ENCODE measurements around the gene POSTN. TPM values are rescaled to one million over a fixed set of nuclear protein-coding genes. Genes with fewer than 3 reads are reported as not detected.

The POSTN gene, protein sequence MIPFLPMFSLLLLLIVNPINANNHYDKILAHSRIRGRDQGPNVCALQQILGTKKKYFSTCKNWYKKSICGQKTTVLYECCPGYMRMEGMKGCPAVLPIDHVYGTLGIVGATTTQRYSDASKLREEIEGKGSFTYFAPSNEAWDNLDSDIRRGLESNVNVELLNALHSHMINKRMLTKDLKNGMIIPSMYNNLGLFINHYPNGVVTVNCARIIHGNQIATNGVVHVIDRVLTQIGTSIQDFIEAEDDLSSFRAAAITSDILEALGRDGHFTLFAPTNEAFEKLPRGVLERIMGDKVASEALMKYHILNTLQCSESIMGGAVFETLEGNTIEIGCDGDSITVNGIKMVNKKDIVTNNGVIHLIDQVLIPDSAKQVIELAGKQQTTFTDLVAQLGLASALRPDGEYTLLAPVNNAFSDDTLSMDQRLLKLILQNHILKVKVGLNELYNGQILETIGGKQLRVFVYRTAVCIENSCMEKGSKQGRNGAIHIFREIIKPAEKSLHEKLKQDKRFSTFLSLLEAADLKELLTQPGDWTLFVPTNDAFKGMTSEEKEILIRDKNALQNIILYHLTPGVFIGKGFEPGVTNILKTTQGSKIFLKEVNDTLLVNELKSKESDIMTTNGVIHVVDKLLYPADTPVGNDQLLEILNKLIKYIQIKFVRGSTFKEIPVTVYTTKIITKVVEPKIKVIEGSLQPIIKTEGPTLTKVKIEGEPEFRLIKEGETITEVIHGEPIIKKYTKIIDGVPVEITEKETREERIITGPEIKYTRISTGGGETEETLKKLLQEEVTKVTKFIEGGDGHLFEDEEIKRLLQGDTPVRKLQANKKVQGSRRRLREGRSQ
- total RNA-seq, result 2.3 and 26.5 TPM in 2 replicates

DNA sequence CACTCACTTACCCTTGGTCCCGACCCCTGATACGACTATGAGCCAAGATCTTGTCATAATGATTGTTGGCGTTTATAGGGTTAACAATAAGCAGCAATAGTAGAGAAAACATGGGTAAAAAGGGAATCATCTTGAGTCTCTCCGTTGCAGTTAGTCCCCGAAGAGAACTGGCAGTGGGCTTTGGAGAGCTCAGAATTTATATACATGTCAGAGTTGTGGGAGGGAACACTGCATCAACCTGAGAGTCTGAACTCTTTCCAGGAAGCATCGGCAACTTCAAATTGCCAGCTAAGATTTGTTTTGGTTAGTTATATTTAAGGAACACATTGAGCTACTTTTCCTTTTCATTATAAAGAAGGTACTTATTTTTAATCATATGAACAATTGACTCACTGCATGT, at the start of gene POSTN:
Gene POSTN, minus strand, starts transcription at position 172 of the 400 bp plus-strand sequence. Its CDS starts 42 bp downstream, at position 130.
- no peak for DNase-seq (ENCODE audit: extremely low read depth, low read depth, low spot score)

DNA sequence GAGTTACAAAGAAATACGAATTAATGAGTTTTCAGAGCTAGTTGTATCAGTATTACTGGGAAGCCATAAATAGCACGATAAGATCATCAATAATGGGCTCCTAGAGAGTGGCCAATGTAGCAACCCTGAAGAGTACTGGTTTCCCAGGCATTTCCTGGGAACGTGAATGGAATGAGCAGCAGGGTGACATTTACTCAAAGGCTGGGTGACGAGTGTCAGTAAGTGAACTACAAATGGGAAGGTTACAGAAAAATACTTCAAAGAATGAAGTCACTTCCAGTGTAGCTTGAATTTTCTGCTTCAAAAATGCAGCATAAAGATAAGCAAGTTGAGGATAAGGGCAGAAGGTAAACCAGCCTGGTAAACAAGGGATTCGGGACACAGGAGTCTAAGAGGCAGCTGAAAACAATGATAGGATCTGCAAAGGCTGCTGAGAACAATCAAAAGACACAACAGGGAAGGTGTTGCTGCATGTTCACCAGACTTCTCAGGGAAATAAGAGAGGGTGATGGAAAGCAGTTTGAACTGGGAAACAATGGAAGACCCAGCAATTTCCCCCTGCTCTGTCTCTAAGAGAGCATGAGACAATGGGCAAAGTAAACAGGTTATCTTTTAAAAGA, 48.6 kb upstream of the POSTN start:
- DNase-seq (ENCODE audit: extremely low read depth, low read depth, low spot score), result no peak

DNA sequence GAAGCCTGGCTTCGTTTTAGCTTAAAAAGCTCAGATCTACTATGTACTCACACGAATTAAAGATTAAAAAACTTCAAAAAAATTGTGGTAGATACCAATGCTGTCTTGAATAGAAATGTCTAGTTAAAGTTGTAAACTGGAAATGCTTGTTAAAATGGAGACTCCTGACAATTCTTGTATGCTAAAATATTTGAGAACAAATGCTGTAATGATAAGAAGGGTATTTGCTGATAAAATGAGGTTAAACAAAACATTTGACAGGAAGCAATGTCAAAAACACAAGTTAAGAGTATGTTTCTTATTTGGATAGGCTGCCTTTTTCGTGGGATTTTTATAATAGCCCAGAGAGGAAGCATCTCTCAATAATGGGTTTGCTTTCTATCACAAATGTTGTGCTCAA, 48.0 kb upstream of the POSTN start:
- DNase-seq (ENCODE audit: extremely low read depth, low read depth, low spot score), result no peak

DNA sequence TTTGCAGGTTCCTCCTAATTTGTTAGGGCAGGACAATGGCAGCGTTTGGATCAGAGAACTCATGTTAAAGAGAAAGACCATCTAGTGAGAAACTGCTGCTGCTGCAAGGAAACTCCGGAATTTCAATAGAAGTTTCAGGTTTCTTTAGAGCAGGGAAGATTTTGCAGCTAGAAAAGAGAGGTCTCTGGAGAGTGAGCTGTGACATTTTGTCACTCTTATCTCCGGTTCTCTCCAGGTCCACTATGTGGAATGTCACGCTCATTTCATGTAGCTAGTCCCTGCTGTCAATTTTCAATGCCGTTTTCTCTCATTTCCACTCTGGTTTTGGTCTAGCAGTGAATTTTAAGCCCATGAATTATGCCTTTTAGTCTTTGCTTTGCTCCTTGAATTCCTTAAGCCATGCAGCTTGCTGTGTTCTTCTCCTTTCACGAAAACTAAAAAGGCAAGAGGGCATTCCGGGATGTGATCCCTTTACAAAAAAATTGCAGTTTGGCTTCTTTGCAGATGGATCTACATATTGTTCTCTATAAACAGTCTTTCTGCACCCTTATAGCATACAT, 46.7 kb upstream of the POSTN start:
- no peak for DNase-seq (ENCODE audit: extremely low read depth, low read depth, low spot score)

DNA sequence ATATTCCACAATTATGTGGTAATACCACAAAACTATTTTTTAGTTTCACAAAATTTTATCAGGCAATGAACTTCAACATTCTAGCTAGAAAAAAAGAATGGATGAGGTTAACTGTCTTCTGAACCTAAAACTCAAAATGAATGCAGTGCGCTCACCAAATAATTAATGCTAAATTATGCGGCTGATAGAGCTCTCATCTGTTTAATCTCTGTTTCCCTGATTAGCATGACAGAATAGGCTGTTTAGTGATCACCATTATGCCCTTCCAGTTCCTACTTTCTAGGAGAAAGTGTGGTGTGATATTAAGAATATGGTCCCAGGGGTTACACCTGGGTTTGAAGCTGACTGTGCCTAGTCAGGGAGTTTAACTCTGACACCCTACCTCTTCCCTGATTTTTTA, 42.8 kb upstream of the POSTN start:
- no peak for DNase-seq (ENCODE audit: extremely low read depth, low read depth, low spot score)

DNA sequence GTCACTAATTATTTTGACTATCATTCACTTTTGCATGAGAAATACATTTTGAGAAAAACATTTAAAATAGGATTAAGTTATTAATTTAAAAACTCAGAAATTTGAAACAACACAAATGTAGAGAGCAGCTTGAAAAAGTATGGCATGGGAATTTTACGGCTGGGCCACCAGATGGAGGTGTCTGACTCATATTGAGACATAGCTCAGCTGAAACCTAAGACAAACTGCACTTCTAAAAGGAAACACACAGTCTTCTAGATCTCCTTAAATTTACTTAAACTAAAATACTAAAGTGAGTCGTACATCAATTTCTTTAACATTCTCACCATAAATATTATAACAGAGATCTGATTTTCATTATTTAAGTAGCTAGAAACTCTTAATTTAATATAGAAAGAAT, 41.9 kb upstream of the POSTN start:
- DNase-seq (ENCODE audit: extremely low read depth, low read depth, low spot score), result no peak

DNA sequence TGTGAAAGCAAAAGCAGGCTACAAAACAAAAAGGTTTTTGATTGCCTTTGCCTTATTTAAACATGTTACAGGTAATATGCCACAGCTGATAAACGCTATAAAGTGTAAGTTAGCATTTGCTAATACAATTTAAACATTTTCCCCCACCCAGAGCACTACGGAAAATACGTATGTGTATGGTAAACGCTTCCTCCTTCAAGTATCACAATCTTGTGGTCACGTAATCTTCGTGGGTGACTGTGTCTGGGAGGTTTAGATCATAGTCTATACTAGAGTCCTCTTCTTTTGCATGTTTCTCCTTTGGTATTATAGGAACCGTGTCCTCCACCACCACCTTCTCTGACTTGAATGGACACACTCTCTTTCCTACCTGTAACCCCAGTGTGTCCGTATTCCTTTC, 38.1 kb upstream of the POSTN start:
- DNase-seq (ENCODE audit: extremely low read depth, low read depth, low spot score), result no peak

DNA sequence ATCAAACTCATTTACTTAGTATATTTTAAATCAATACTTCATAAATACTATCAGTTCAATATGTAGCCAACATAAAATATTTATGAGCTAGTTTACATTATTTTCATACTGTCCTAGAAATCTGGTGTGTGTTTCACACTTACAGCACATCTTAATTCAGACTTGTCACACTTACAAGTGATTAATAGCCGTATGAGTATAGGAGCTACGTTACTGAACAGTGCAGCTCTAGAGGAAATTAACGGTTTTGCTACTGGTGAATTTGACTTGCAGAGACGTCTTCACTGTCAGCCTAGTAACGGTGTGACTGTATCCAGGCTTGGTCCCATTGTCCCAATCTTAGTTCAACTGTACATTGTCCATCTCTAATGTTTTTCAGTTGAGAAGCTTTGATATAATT, 33.7 kb upstream of the POSTN start:
- DNase-seq (ENCODE audit: extremely low read depth, low read depth, low spot score), result no peak

DNA sequence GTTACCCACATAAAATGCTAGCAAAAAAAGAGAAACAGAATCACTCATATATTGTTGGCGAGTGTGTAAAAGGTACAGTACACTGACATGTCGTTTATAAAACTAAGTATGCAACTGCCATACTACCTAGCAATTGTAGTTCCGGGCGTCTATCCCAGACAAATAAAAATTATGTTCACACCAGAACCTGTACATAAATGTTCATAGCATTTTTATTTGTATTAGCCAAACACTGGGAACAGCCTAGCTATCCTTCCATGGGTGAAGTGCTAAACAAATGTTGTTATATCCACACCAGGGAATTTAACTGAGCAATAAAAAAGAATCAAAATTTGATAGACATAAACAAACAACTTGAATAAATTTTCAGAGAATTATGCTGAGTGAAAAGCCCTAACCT, 28.9 kb upstream of the POSTN start:
- no peak for DNase-seq (ENCODE audit: extremely low read depth, low read depth, low spot score)

DNA sequence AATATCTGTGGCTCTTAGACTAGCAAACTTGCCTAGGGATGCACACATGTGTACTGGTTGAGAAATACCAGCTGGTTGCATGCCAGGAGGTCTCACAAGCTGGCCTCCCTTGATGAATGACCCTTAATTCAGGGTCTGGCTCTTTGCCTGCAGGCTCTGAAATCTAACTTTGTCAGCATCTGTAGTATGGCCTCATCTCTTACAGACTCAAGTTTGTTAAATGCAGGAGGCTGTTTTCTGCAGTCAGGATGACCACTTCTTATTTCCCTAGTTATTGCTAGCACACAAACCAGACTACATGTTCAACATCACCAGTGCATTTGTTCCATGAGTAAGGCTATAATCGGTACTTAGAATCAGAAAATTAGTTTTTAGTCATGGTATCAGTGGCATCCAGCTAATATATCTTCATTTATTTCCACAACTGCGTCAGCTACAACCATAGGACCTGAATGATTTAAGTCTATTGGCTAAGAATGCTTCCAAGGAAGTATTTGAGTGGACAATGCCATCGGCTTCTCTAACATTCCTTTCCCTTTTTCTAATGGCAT, 23.3 kb upstream of the POSTN start:
- no peak for DNase-seq (ENCODE audit: extremely low read depth, low read depth, low spot score)

DNA sequence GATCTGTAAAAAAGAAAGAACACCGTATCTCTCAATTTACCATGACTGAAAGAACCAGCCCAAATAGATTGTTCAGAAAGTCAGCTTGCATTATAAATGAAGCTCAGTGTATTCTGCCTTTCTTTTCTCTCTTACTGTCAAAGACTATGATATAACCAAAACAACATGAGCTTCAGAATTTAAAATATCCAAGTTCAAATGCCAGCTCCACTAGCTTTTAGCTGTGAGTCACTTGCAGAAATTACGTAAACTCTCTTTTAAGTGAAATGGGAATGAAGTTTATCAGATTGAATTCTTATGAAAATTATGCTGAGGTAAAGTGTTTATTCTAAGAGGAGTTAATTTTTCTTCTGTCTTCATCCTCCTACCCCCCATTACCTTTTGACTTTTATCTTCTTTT, 20.0 kb upstream of the POSTN start:
- DNase-seq (ENCODE audit: extremely low read depth, low read depth, low spot score), result no peak

DNA sequence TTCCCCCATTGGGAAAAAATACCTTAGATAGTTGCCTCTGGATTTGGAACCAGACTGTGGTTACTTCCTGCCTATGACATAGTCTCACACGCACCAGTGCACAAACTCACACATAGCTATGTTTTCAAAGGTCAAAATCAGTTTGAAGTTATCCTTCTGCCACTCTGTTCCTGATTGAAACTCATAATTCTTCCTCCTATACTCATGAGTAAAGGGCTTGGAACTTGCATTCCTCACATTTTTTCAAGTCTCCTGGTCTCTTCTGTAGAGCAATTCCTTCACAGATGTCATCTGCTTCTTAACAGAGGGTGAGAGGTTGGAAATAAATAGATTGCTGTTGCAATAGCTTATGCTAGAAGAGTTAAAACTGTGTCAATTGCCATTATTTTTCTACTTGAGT, 18.6 kb upstream of the POSTN start:
- no peak for DNase-seq (ENCODE audit: extremely low read depth, low read depth, low spot score)

DNA sequence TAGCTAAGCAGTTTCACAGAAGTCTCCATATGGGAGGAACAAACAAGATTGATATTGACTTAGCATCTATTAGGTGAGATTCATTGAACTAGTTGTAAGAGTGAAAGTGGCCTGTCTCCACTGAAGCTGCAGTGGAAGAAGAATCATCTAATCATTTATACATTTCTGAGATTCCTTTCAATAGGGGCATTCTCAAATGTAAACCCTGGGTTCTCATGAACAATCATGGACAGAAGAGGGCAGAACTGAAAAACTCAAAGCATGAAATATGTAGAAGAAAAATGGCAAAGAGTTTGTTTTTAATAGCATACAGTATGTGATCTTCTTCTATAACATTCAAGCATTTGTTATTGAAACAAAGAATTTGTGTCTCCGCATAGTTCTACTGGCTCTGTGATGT, 17.6 kb upstream of the POSTN start:
- no peak for DNase-seq (ENCODE audit: extremely low read depth, low read depth, low spot score)

DNA sequence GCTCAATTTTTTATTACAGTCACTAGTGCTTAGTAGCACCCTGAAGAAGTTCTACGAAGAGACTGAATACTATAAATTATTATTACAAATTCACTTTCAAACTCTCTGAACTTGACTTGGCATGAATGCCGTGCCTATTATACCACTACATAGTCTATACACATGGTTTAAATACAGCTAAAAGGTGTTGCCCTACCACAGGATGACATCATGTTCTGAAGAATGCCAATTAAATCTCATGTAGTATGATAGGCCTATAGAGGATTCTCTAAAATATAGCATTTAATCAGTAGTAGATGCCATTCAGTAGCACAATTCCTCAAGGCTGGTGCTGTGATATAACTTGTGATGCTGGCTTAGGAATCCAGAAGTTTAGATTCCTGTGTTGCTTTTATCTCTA, 16.7 kb upstream of the POSTN start:
- no peak for DNase-seq (ENCODE audit: extremely low read depth, low read depth, low spot score)

DNA sequence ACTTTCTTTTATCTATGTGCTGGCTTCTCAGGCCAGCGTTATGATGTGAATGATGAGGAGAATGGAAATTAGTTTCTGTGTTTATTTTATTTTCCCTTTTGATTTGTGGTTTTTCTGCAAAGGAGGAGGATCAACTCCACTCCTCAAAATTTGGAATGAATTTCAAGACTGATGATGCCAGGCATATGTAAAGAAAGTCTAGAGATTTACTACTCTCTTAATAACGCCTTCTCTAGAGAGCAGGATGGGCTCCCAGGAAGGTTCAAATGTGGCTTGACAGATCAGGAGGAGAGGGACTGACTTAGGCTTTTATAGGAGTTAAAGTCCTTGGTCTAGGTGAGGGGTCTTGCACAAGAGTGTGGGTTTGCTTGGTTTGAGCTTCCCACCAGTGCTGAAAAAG, 15.1 kb upstream of the POSTN start:
- DNase-seq (ENCODE audit: extremely low read depth, low read depth, low spot score), result no peak

DNA sequence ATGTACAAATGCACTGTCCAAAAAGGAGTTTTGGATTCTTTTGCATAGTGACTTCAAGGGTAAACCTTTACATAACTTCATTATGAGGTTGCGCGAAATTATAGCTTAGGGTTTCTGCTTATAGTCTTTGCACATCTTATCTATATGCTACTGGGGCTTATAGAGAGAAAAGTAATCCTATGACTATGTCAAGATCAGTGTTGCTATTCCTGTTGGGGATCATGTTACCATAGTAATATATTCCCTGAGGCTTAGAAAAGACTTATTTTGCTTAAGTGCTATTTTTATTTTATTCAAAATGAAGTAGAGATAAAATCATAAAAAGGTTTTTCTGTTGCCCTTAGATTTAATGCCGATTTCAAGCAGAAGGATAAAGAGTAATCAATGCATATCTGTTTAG, 14.7 kb upstream of the POSTN start:
- no peak for DNase-seq (ENCODE audit: extremely low read depth, low read depth, low spot score)

DNA sequence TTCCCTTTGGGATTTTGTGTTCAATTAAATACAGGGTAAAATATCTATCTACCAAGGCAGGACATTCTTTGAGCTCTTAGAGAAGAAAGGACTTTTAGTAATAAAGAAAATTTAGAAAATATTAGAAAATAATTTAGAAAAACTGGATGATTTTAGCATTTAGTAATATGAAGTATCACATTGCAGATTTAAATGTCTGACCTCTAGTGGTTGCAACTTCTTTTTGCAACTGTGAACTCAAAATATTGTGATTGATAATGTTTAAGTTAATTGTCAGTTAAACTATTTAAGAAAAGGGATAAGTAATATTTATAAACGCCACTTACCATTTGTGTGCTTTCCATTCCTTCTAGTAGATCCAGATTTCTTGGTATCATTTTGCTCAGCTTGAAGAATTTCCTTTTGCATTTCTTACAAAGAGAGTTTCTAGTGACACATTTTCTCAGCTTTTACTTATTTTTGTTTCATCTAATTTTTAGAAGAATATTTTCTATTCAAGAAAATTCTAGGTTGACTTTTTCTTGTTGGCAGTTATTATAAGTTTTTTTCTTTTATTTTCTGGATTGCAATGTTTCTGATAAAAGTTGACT, 10.3 kb upstream of the POSTN start:
- no peak for DNase-seq (ENCODE audit: extremely low read depth, low read depth, low spot score)

DNA sequence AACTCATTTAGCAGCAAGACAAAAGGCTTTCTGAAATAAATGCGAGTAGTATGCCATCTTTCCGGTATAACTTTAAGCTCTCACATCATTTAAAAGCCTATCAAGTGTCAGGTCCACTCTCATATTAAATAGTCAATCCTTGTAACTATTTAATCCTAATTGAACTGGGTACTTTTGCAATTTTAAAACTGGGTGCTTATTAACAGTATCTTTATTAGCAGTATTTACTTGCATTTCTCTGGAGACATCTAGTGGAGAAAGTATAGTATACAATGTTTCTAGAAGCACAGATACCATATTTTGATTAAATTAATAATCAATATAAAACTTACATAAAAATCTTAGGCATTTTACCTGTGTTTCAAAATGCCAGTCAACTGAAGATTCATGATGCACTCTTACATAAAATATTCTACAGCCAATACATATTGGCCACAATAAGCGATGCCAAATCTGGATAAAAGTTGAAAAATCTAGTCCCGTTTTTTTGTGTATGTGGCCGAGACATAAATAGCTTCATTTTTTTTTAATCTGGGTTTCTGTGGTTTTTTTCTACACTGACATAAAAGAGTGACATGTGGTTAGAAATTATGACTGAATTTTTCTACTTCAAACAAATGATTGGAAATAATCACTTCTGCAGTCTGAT, 4.3 kb upstream of the POSTN start:
- no peak for DNase-seq (ENCODE audit: extremely low read depth, low read depth, low spot score)

DNA sequence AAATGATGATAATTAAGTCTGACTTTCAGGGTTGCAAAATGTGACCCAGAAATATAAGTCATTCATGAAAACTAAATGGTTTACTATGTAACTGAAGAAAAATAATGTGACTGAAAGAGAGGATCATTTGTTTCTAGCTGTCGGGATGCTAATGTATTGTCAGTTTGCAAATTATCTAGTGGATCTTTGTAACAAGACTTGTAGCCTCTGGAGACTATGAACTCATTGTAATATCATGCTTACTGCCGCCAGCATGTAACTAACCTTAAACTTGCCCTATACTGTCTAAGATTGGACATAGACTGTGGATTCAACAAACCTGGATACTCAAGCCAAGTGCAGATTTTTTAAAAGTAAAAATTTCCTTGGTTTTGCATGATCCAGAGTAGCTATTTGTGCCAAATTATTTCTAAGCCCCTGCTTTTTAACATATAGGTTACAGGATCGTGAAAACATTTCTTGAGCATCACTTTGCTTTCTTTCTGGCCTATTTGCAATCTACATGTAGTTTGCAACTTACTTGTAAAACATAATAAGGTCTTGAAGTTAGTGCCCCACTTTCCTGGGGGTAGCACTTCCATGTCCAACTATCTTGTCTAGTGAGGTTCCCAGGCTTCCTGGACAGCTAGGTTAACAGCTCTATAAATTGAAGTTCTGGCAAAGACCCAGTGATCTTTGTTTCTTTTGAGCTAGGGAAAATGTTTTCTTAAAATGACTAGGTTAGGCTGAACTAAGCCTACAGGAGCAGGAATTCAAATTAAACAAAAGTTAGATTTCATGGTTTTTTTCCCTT, 3.3 kb upstream of the POSTN start:
- DNase-seq (ENCODE audit: extremely low read depth, low read depth, low spot score), result no peak
